GM23338 (cell line): ENCODE data around the gene SPATC1L. TPM values are rescaled to one million over a fixed set of nuclear protein-coding genes. Genes with fewer than 3 reads are reported as not detected.

Experiments used
- ATAC-seq: fragments of 200-7000 bp; cut with Tn5 transposase; 3 replicates; pipeline ENCODE4 v1.9.1; 2020
- DNase-seq: peaks from one replicate; pipeline ENCODE4 v3.0.0-alpha.2; 2015; ENCODE audit warnings: low spot score
- H2AFZ ChIP-seq: fragments of 200-600 bp; sonication (generic); 2 replicates; pipeline ENCODE4 v1.8.0; 2016; ENCODE audit warnings: antibody characterized with exemption, mild to moderate bottlenecking, moderate library complexity
- H3F3A ChIP-seq: fragments of 200-600 bp; sonication (generic); replicated peaks from 2 replicates; pipeline ENCODE4 v1.8.0; 2017; ENCODE audit warnings: antibody characterized with exemption, mixed run types, low read depth
- H3K27ac ChIP-seq: fragments of 200-600 bp; sonication (generic); 2 replicates; pipeline ENCODE4 v1.6.1; 2016; ENCODE audit warnings: low read depth
- H3K27me3 ChIP-seq: fragments of 200-600 bp; sonication (generic); 2 replicates; pipeline ENCODE4 v1.8.0; 2016; ENCODE audit warnings: mild to moderate bottlenecking, mixed run types, moderate library complexity; ENCODE audit not compliant: insufficient read depth
- H3K36me3 ChIP-seq: fragments of 200-600 bp; sonication (generic); 2 replicates; pipeline ENCODE4 v1.8.0; 2016; ENCODE audit warnings: mild to moderate bottlenecking; ENCODE audit not compliant: insufficient read depth
- H3K4me1 ChIP-seq: fragments of 200-600 bp; sonication (generic); 2 replicates; pipeline ENCODE4 v1.8.0; 2016; ENCODE audit warnings: mild to moderate bottlenecking, moderate library complexity; ENCODE audit not compliant: insufficient read depth
- H3K4me2 ChIP-seq: fragments of 200-600 bp; sonication (generic); 2 replicates; pipeline ENCODE4 v1.7.1; 2017; ENCODE audit warnings: mixed run types
- H3K4me3 ChIP-seq: fragments of 200-600 bp; sonication (generic); 2 replicates; pipeline ENCODE4 v1.6.1; 2016; ENCODE audit warnings: mixed run types
- H3K79me2 ChIP-seq: fragments of 200-600 bp; sonication (generic); replicated peaks from 2 replicates; pipeline ENCODE4 v1.8.0; 2017; ENCODE audit warnings: mild to moderate bottlenecking; ENCODE audit not compliant: insufficient read depth
- H3K9me2 ChIP-seq: fragments of 200-600 bp; sonication (generic); 2 replicates; pipeline ENCODE4 v1.8.0; 2017; ENCODE audit not compliant: insufficient read depth
- H4K20me1 ChIP-seq: fragments of 200-600 bp; sonication (generic); replicated peaks from 2 replicates; pipeline ENCODE4 v1.8.0; 2017; ENCODE audit warnings: mild to moderate bottlenecking; ENCODE audit not compliant: insufficient read depth
- H3K27ac Mint-ChIP-seq: 2 replicates; pipeline ENCODE4 v1.8.0; 2020; ENCODE audit warnings: inconsistent platforms, mild to moderate bottlenecking, moderate library complexity, mixed read lengths
- H3K27me3 Mint-ChIP-seq: 3 replicates; pipeline ENCODE4 v1.8.0; 2022; ENCODE audit warnings: low read depth, mild to moderate bottlenecking, moderate library complexity, mixed read lengths, inconsistent platforms; ENCODE audit not compliant: insufficient read depth, poor library complexity
- H3K36me3 Mint-ChIP-seq: 3 replicates; pipeline ENCODE4 v1.8.0; 2021; ENCODE audit warnings: low read depth, mild to moderate bottlenecking, inconsistent platforms, moderate library complexity, mixed read lengths
- H3K4me1 Mint-ChIP-seq: 3 replicates; pipeline ENCODE4 v1.8.0; 2020; ENCODE audit warnings: mild to moderate bottlenecking, inconsistent platforms, mixed read lengths
- H3K4me3 Mint-ChIP-seq: 3 replicates; pipeline ENCODE4 v1.8.0; 2021; ENCODE audit warnings: moderate library complexity, mild to moderate bottlenecking, inconsistent platforms, mixed read lengths
- H3K9me3 Mint-ChIP-seq: 3 replicates; pipeline ENCODE4 v1.8.0; 2020; ENCODE audit warnings: moderate library complexity, mild to moderate bottlenecking, inconsistent platforms, mixed read lengths
- EZH2 ChIP-seq: fragments of 200-600 bp; sonication (generic); IDR thresholded peaks from one replicate; pipeline ENCODE4 v1.8.0; 2017; ENCODE audit warnings: antibody characterized with exemption, mild to moderate bottlenecking, low read depth; ENCODE audit not compliant: unreplicated experiment
- NANOG ChIP-seq: IDR thresholded peaks from 2 replicates; pipeline ENCODE4 v1.6.1; 2016; ENCODE audit warnings: antibody characterized with exemption, borderline replicate concordance
- ZNF331 ChIP-seq: fragments of 250-450 bp; sonication (Bioruptor Pico); IDR thresholded peaks from 2 replicates; pipeline ENCODE4 v1.5.0; 2020; ENCODE audit warnings: low read depth, mild to moderate bottlenecking, moderate library complexity
- polyA plus RNA-seq: library from polyadenylated mRNA; unstranded; fragments of >200 nt; fragmentation: Nextera tagmentation; extraction: Ambion mirVana; gene quantifications from 2 replicates; pipeline ENCODE4 v1.2.1, GENCODE V29; 2016
- total RNA-seq: library from RNA; depleted of rRNA; stranded (reverse); fragments of >200 nt; shearing (Covaris generic); gene quantifications from 2 replicates; pipeline ENCODE4 v1.2.3, GENCODE V29; 2014

The SPATC1L gene
- total and polyA plus RNA-seq, 2 experiments from 2014 or later, result 37.6 to 70.2 TPM

DNA sequence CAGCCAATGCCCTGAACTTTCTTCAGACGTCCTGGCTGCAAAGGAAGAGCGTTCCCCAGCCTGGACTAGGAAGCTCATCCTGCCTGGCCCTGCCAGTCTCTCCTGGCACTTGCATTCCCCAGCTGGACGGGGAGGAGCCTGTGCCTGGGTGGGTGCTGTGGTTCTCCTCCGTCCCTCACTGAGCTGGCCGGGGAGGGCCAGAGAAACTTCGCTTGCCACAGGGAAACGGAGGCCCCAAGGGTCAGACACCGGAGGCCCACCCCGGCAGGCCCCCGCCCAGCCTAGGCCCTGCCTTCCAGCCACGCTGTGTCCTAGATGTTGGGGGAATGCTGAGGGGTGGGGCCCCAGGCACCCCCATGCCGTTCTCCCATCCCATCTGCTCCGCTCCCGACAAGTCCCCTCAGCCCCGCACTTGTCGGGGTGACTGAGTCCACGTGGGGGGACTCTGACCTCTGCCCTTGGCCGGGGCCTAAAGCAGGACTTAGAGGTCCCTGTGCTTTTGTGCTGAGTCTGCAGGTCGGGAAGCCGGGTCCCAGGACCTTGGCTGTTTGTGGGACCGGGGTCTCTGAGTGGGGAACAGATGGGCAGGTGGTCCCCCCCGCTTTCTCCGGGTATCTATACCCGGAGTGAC is 33.7 kb downstream of the SPATC1L start:
- H3K9me3 Mint-ChIP-seq, result no peaks in the 10 kb centered on the region; the same call in 2 of the 3 replicates
- H4K20me1 ChIP-seq, result no peaks in the 10 kb centered on the region
- no peaks in the 10 kb centered on the region for H3K27me3 ChIP-seq
- 0 out of 2 replicates have a peak, but pooled peaks cover 4% of the 10 kb centered on the region for H3F3A ChIP-seq
- H3K36me3 Mint-ChIP-seq, result peaks cover 3% of the 10 kb centered on the region; the same call in 1 of the 3 replicates
- no peaks in the 10 kb centered on the region; the same call in 1 of the 2 replicates for H3K4me1 ChIP-seq
- H2AFZ ChIP-seq, result no peak overlapping the region
- peaks cover 18% of the 10 kb centered on the region for H3K4me1 Mint-ChIP-seq
- H3K4me2 ChIP-seq, result no peak overlapping the region
- H3K9me2 ChIP-seq, result no peaks in the 10 kb centered on the region
- H3K27ac ChIP-seq, result no peak overlapping the region
- ATAC-seq (no peak), DNase-seq (no peak)
- H3K27ac Mint-ChIP-seq, result no peak overlapping the region
- no peaks in the 10 kb centered on the region for H3K79me2 ChIP-seq
- no peak for TF ChIP-seq ZNF331 (CRISPR knock-in tag)
- H3K36me3 ChIP-seq, result no peaks in the 10 kb centered on the region
- no peak overlapping the region for H3K4me3 Mint-ChIP-seq
- peaks cover 4% of the 10 kb centered on the region for H3K27me3 Mint-ChIP-seq
- no peak overlapping the region for H3K4me3 ChIP-seq

DNA sequence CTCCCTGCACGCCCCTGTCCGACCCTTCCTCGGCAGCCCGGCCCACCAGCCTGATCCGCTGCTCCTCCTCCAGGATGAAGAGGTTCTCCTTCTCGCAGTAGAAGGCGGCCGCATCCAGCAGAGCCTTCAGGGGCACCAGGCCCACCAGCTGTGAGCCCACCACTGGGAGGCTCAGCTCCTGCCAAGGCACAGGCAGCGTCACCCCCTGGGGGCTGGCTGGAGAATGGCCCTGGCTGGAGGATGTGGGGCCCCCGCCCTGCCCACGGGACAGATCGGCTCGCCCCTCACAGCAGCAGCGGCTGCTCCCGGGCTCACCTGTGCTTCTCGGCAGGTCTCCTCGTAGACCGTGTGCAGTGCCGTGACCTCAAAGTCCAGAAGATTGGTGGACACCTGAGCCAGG is 34.2 kb downstream of the SPATC1L start:
- Mint-ChIP-seq H3K27me3 (peaks cover 4% of the 10 kb centered on the region), H3K4me1 (peaks cover 18% of the 10 kb centered on the region), H3K4me3 (no peak overlapping the region), H3K36me3 (peaks cover 3% of the 10 kb centered on the region; the same call in 1 of the 3 replicates), H3K27ac (no peak overlapping the region), H3K9me3 (no peaks in the 10 kb centered on the region; the same call in 2 of the 3 replicates)
- no peak for DNase-seq
- Histone ChIP-seq H3K36me3 (no peaks in the 10 kb centered on the region), H3F3A (0 out of 2 replicates have a peak, but pooled peaks cover 4% of the 10 kb centered on the region), H3K4me3 (no peak overlapping the region), H4K20me1 (no peaks in the 10 kb centered on the region), H3K27me3 (no peaks in the 10 kb centered on the region), H3K4me2 (no peak overlapping the region), H3K9me2 (no peaks in the 10 kb centered on the region), H3K79me2 (no peaks in the 10 kb centered on the region), H2AFZ (no peak overlapping the region), H3K27ac (no peak overlapping the region), H3K4me1 (no peaks in the 10 kb centered on the region; the same call in 1 of the 2 replicates)
- ATAC-seq, result no peak
- TF ChIP-seq EZH2 (no peak), ZNF331 (CRISPR knock-in tag) (no peak)

DNA sequence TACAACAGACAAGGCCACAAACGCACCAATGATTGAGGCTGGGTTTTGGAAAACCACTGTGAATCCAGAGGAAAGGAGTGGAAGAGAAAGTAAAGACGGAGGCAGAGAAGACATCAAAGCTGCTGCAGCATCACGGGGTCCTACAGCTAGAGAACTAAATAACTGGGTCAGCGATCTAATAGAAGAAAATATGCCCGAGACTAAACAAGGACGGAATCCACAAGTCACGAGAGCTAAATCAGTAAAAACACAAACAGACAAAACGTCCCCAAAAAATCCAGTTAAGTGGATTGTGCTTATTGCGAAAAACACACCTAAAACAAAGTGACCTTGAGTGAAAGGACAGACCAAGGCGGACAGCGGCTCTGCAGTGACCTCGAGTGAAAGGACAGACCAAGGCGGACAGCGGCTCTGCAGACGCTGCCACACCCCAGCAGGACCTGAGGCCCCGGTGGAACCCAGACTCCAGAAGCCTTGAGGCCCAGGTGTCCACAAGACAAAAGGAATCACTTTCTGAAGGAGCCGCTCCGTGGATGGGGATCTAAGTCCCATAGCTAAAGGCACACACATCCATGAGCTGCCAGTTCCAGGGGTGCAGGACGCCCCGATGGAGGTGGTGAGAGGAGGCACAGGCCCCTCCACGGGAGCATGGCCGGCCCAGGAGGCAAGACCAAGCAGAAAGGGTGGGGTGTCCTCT is 34.9 kb downstream of the SPATC1L start:
- Histone ChIP-seq H3F3A (0 out of 2 replicates have a peak, but pooled peaks cover 7% of the 10 kb centered on the region), H2AFZ (no peak overlapping the region), H3K9me2 (no peaks in the 10 kb centered on the region), H4K20me1 (no peaks in the 10 kb centered on the region), H3K36me3 (no peaks in the 10 kb centered on the region), H3K4me1 (no peaks in the 10 kb centered on the region; the same call in 1 of the 2 replicates), H3K4me2 (no peak overlapping the region), H3K79me2 (no peaks in the 10 kb centered on the region), H3K4me3 (no peak overlapping the region), H3K27ac (no peak overlapping the region), H3K27me3 (no peaks in the 10 kb centered on the region)
- Mint-ChIP-seq H3K4me3 (no peak overlapping the region; the same call in 2 of the 3 replicates), H3K4me1 (peaks cover 18% of the 10 kb centered on the region), H3K9me3 (peaks cover 4% of the 10 kb centered on the region; the same call in 2 of the 3 replicates), H3K27ac (no peak overlapping the region), H3K27me3 (peaks cover 6% of the 10 kb centered on the region), H3K36me3 (peaks cover 6% of the 10 kb centered on the region)
- no peak for DNase-seq
- no peak for ATAC-seq
- TF ChIP-seq NANOG, result no peak
